A549 (cell line): ENCODE results near the gene CLEC2D. TPM values are rescaled to one million over a fixed set of nuclear protein-coding genes. Genes with fewer than 3 reads are reported as not detected.

Source experiments
- ATAC-seq, 2 experiments: fragments of 200-7000 bp in 1 of 2; fragments of >200 bp in 1 of 2; cut with Nextera tagmentation in 1 of 2; cut with Tn5 transposase in 1 of 2; 3 replicates each; pipeline versions ENCODE4 v1.8.0 to v1.9.1; 2018 to 2020; ENCODE audit warnings: mild to moderate bottlenecking in 1 of 2, moderate library complexity in 1 of 2
- CTCF ChIA-PET: fragments of 300-600 bp; sonication (Branson Sonifier 250); formaldehyde crosslinking; extraction: SDS; loops from one replicate; lab custom pipeline; 2021; ENCODE audit warnings: antibody characterized with exemption, inconsistent platforms; lab: Yijun Ruan, JAX
- POLR2A ChIA-PET: fragments of 350-600 bp; formaldehyde crosslinking; extraction: SDS; loops from one replicate; lab custom pipeline; 2021; ENCODE audit warnings: antibody characterized with exemption, inconsistent platforms; lab: Yijun Ruan, JAX
- DNase-seq, 2 experiments: peaks; one replicate each; pipeline versions ENCODE4 v3.0.0 to v3.0.0-alpha.2; 2011 to 2016; ENCODE audit warnings: low read depth in 1 of 2, low spot score in 1 of 2
- FAIRE-seq: peaks from 2 replicates; lab custom pipeline; 2011; peaks lifted over from hg19 to GRCh38; lab: Jason Lieb, UNC
- H3K27ac ChIP-seq, 2 experiments: fragments of >200 bp; sonication (Bioruptor Twin); formaldehyde crosslinking; 3 replicates each; pipeline ENCODE4 v1.5.1; 2016 to 2017
- H3K4me1 ChIP-seq: fragments of >200 bp; sonication (Bioruptor Twin); formaldehyde crosslinking; 3 replicates; pipeline ENCODE4 v1.6.1; 2016
- H3K4me2 ChIP-seq: fragments of >200 bp; sonication (Bioruptor Twin); formaldehyde crosslinking; 3 replicates; pipeline ENCODE4 v1.6.1; 2016
- H3K4me3 ChIP-seq: fragments of >200 bp; sonication (Bioruptor Twin); formaldehyde crosslinking; 3 replicates; pipeline ENCODE4 v1.5.1; 2016
- H3K9me3 ChIP-seq: fragments of >200 bp; sonication (Bioruptor Twin); formaldehyde crosslinking; 3 replicates; pipeline ENCODE4 v1.6.1; 2016
- BHLHE40 ChIP-seq: IDR thresholded peaks from 2 replicates; pipeline ENCODE4 v1.6.1; 2012; ENCODE audit warnings: low read depth, low read length, inconsistent platforms
- CBX8 ChIP-seq: fragments of 200-600 bp; sonication (generic); IDR thresholded peaks from 2 replicates; pipeline ENCODE4 v1.6.1; 2016
- CEBPB ChIP-seq, 2 experiments: fragments of >200 bp in 1 of 2; sonication (Bioruptor Twin) in 1 of 2; formaldehyde crosslinking in 1 of 2; IDR thresholded peaks; 2 replicates each; pipeline ENCODE4 v1.6.1; 2012 to 2016
- E2F6 ChIP-seq: IDR thresholded peaks from 2 replicates; pipeline ENCODE4 v1.6.1; 2012; ENCODE audit warnings: low read depth, borderline replicate concordance
- EHF ChIP-seq: fragments of 250-450 bp; sonication (Bioruptor Pico); IDR thresholded peaks from 2 replicates; pipeline ENCODE4 v1.5.0; 2020; ENCODE audit warnings: mild to moderate bottlenecking
- EP300 ChIP-seq, 2 experiments: fragments of >200 bp; sonication (Bioruptor Twin); formaldehyde crosslinking; IDR thresholded peaks; 2 replicates in 1 of 2; 3 replicates in 1 of 2; pipeline ENCODE4 v1.6.1; 2016 to 2017
- FOSL2 ChIP-seq, 2 experiments: fragments of 450-650 bp in 1 of 2; fragments of >200 bp in 1 of 2; sonication (Bioruptor Twin) in 1 of 2; formaldehyde crosslinking; IDR thresholded peaks; 2 replicates each; pipeline versions ENCODE4 v1.5.0 to v1.6.1; 2016 to 2020; ENCODE audit warnings: mild to moderate bottlenecking in 1 of 2, moderate library complexity in 1 of 2
- HDAC2 ChIP-seq: fragments of 200-600 bp; sonication (generic); IDR thresholded peaks from 2 replicates; pipeline ENCODE4 v1.6.1; 2016
- KDM1A ChIP-seq: fragments of 200-600 bp; sonication (generic); IDR thresholded peaks from 2 replicates; pipeline ENCODE4 v1.6.1; 2016; ENCODE audit warnings: low read depth, mild to moderate bottlenecking
- MAX ChIP-seq: IDR thresholded peaks from 2 replicates; pipeline ENCODE4 v1.6.1; 2012
- NR3C1 ChIP-seq: fragments of >200 bp; sonication (Bioruptor Twin); formaldehyde crosslinking; IDR thresholded peaks from 3 replicates; pipeline ENCODE4 v1.6.1; 2017
- POLR2A ChIP-seq: IDR thresholded peaks from 2 replicates; pipeline ENCODE4 v1.6.1; 2012; ENCODE audit warnings: mild to moderate bottlenecking, low read length
- RCOR1 ChIP-seq: fragments of 150-350 bp; IDR thresholded peaks from 2 replicates; pipeline ENCODE4 v1.6.1; 2014; ENCODE audit warnings: antibody characterized with exemption, low read length, low read depth
- REST ChIP-seq: fragments of 200-600 bp; sonication (generic); IDR thresholded peaks from 2 replicates; pipeline ENCODE4 v1.6.1; 2016; ENCODE audit warnings: antibody characterized with exemption, mild to moderate bottlenecking, moderate library complexity
- RFX5 ChIP-seq: fragments of 450-650 bp; IDR thresholded peaks from 2 replicates; pipeline ENCODE4 v1.7.1; 2014; ENCODE audit warnings: antibody characterized with exemption, mild to moderate bottlenecking, moderate library complexity
- SMC3 ChIP-seq: fragments of >200 bp; sonication (Bioruptor Twin); formaldehyde crosslinking; IDR thresholded peaks from 3 replicates; pipeline ENCODE4 v1.6.1; 2018; ENCODE audit warnings: inconsistent platforms
- TFCP2L1 ChIP-seq: fragments of 250-450 bp; sonication (Bioruptor Pico); IDR thresholded peaks from 2 replicates; pipeline ENCODE4 v1.5.0; 2021; ENCODE audit warnings: mild to moderate bottlenecking
- TP53 ChIP-seq: fragments of 250-450 bp; sonication (Bioruptor Pico); IDR thresholded peaks from 2 replicates; pipeline ENCODE4 v1.5.0; 2021; ENCODE audit warnings: mild to moderate bottlenecking, moderate library complexity
- ZSCAN20 ChIP-seq: fragments of 250-450 bp; sonication (Bioruptor Pico); IDR thresholded peaks from 2 replicates; pipeline ENCODE4 v1.8.0; 2022; ENCODE audit warnings: mild to moderate bottlenecking, moderate library complexity
- WGBS: methylation state at CpG from one replicate; pipeline ENCODE4 v1.1.6; 2017; ENCODE audit errors: missing lambda C conversion rate; 5-methylcytosine and 5-hydroxymethylcytosine counted together
- polyA plus RNA-seq, 4 experiments: library from polyadenylated mRNA; depleted of rRNA in 3 of 4; stranded (reverse); fragments of >200 nt; fragmentation: RNase III in 1 of 4; extraction: RNeasy Plus Mini Kit Qiagen cat#74134 plus additional on column Dnase treatment in 1 of 4; gene quantifications; 2 replicates in 3 of 4; 3 replicates in 1 of 4; pipeline ENCODE4 v1.2.3, GENCODE V29; 2011 to 2017
- TF ChIP-seq, protein P1 (sequence below): fragments of >200 bp; sonication (Bioruptor Twin); formaldehyde crosslinking; IDR thresholded peaks from 3 replicates; pipeline ENCODE4 v1.6.1; 2016

The CLEC2D gene
- polyA plus RNA-seq, 2 of the 4 experiments (the other 2 are of a cell fraction) = 1.1 to 4.0 TPM

GRCh38 chr12:9651265-9651729 lies 18.2 kb upstream of the CLEC2D start:
- Histone ChIP-seq H3K27ac (no peak overlapping the region), H3K9me3 (no peaks in the 10 kb centered on the region), H3K4me1 (peaks cover 13% of the 10 kb centered on the region; the same call in 2 of the 3 replicates), H3K4me2 (no peak overlapping the region), H3K4me3 (no peak overlapping the region)
- WGBS = 90% methylated on average over 3 of the region's 3 CpGs
- FAIRE-seq = no peak
- ATAC-seq = no peak
- POLR2A ChIA-PET = no interaction called here
- TF ChIP-seq RCOR1 (no peak), RFX5 (no peak), SMC3 (no peak), CBX8 (no peak), ZSCAN20 (CRISPR knock-in tag) (no peak), TFCP2L1 (no peak), POLR2A (no peak), MAX (no peak), FOSL2 (IDR thresholded peaks at IDR 0.05) (no peak), FOSL2 (CRISPR knock-in tag; IDR thresholded peaks at IDR 0.05) (no peak), BHLHE40 (no peak), NR3C1 (no peak), CEBPB (IDR thresholded peaks at IDR 0.05) (no peak), TP53 (CRISPR knock-in tag) (no peak)
- CTCF ChIA-PET = no interaction called here
- no peak for DNase-seq

DNA sequence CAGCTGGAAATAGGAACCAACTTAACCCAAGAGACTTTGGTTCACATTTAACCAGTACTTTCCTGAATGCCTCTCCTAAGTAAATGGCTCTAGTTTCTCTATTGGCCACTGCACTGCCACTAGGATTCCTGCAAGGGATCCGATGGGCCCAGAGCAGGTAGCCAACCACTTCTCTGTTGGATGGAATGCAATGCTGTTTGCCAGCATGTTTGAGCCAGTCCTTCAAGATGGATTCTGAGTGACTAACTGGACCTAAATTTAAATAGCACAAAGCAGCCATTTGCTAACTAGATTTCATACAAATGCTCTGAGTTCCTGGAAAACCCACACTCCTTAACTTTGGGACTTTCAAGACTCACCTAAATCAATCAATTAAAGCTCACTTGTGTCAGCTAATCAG lies 9.5 kb upstream of the CLEC2D start:
- Histone ChIP-seq H3K27ac (no peak overlapping the region), H3K4me1 (no peaks in the 10 kb centered on the region), H3K4me3 (no peak overlapping the region), H3K9me3 (no peaks in the 10 kb centered on the region), H3K4me2 (no peak overlapping the region)
- TF ChIP-seq, protein P1, sequence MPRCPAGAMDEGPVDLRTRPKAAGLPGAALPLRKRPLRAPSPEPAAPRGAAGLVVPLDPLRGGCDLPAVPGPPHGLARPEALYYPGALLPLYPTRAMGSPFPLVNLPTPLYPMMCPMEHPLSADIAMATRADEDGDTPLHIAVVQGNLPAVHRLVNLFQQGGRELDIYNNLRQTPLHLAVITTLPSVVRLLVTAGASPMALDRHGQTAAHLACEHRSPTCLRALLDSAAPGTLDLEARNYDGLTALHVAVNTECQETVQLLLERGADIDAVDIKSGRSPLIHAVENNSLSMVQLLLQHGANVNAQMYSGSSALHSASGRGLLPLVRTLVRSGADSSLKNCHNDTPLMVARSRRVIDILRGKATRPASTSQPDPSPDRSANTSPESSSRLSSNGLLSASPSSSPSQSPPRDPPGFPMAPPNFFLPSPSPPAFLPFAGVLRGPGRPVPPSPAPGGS = no peak
- TF ChIP-seq FOSL2 (IDR thresholded peaks at IDR 0.05) (no peak), FOSL2 (CRISPR knock-in tag; IDR thresholded peaks at IDR 0.05) (no peak)
- FAIRE-seq (no peak), DNase-seq (no peak), ATAC-seq (no peak)
- WGBS = 100% methylated on average over 1 of the region's 1 CpG
- ChIA-PET CTCF (interaction anchor here (1.0 kb wide), 1 partner anchor 20 kb away, joined by 3 read pairs; no protein-coding TSS in a partner anchor), POLR2A (no interaction called here)

DNA sequence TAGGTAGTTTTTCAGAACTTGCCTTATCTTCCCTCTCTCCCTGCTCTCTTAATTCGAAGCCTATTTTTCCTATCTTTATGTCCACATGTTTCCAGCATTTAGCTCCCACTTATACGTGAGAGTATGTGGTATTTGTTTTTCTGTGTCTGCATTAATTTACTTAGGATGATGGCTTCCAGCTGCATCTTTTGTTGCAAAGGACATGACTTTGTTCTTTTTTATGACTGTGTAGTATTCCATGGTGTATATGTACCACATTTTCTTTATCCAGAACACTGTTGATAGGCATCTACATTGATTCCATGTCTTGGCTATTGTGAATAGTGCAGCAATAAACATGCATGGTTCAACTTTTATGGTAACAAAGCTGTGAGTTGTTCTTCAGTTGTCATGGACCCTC lies 7.8 kb upstream of the CLEC2D start:
- H3K4me1 ChIP-seq = no peaks in the 10 kb centered on the region
- CTCF ChIA-PET = interaction anchor here (0.8 to 1.2 kb wide), 2 partner anchors 14 to 25 kb away, joined by 3 read pairs; no protein-coding TSS in a partner anchor

More for the DNA sequence above, 7.8 kb upstream of the CLEC2D start:
- Histone ChIP-seq H3K4me3 (no peak overlapping the region), H3K9me3 (no peaks in the 10 kb centered on the region), H3K27ac (no peak overlapping the region), H3K4me2 (no peak overlapping the region)
- FAIRE-seq = no peak
- POLR2A ChIA-PET = no interaction called here
- DNase-seq = no peak
- 77% methylated on average over 2 of the region's 2 CpGs for WGBS
- TF ChIP-seq EP300 (IDR thresholded peaks at IDR 0.05) (no peak), HDAC2 (no peak), EHF (no peak), E2F6 (no peak), REST (no peak), KDM1A (no peak), NR3C1 (no peak)
- no peak for ATAC-seq
